ENCODE data around the gene HOXA13. TPM values are rescaled to one million over a fixed set of nuclear protein-coding genes. Genes with fewer than 3 reads are reported as not detected.

The HOXA13 gene
- total RNA-seq, 1 experiment from 2014 or later = not detected

DNA sequence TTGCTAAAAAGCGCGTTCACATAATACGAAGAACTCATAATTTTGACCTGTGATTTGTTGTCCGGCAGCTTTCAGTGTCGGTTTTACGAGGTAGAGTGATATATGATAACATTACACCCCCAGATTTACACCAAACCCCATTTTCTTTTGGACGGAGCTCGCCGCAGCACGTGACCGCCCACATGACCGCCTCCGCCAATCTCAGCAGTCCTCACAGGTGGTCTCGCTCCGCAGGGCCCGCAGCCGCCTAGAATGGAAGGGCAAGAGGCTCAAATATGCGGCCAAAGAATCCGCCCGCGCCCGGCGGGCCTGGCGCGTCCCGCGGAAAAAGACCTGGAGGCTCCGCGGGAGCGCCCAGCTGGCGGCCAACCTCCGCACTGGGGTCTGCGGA, 43.4 kb downstream of the HOXA13 start, which contains the start of gene HOXA7:
Gene HOXA7 (minus strand): TSS at position 168 of the 391 bp plus-strand sequence. CDS start 130 bp downstream, at position 38.
- Histone ChIP-seq H3K56ac (ENCODE audit: insufficient read length, low read depth, low read length) (no peak within 1 kb of the TSS), H2BK5ac (ENCODE audit: insufficient read length, low read length) (no peak within 1 kb of the TSS), H3K79me1 (ENCODE audit: insufficient read depth, low read depth, low read length, poor library complexity, severe bottlenecking) (no peaks in the 10 kb centered on the region), H3K18ac (ENCODE audit: insufficient read length, low read depth, low read length) (no peak within 1 kb of the TSS), H4K8ac (replicated peaks; ENCODE audit: insufficient read length, low read depth, low read length) (no peak within 1 kb of the TSS), H2BK15ac (ENCODE audit: low read depth, low read length) (no peak within 1 kb of the TSS), H3K4me2 (ENCODE audit: insufficient read depth, insufficient read length, low read length) (peak within 1 kb of the TSS; percentile 60), H3T11ph (ENCODE audit: low read length) (no peak within 1 kb of the TSS), H3K23me2 (ENCODE audit: insufficient read length, low read depth, low read length, poor library complexity, severe bottlenecking) (no peaks in the 10 kb centered on the region), H3K4ac (ENCODE audit: low read depth, low read length) (no peak within 1 kb of the TSS), H4K20me1 (ENCODE audit: control insufficient read depth, insufficient read depth, insufficient read length) (no peaks in the 10 kb centered on the region), H2BK12ac (ENCODE audit: insufficient read length, low read depth, low read length) (no peak within 1 kb of the TSS), H3K27me3 (ENCODE audit: insufficient read depth, low read length) (peaks cover 97% of the 10 kb centered on the region), H2BK120ac (ENCODE audit: low read depth, low read length, poor library complexity, severe bottlenecking) (no peak within 1 kb of the TSS), H4K5ac (ENCODE audit: insufficient read length, low read depth, low read length) (no peak within 1 kb of the TSS), H3K4me1 (ENCODE audit: insufficient read depth, low read length) (no peaks in the 10 kb centered on the region), H3K79me2 (ENCODE audit: insufficient read depth, low read length) (no peaks in the 10 kb centered on the region), H3K23ac (ENCODE audit: insufficient read length, low read depth, low read length) (no peak within 1 kb of the TSS), H3K27ac (ENCODE audit: insufficient read length, low read depth, low read length) (no peak within 1 kb of the TSS), H2AFZ (ENCODE audit: low read length) (peak within 1 kb of the TSS; percentile 66), H2BK20ac (ENCODE audit: low read depth, low read length, poor library complexity, severe bottlenecking) (no peak within 1 kb of the TSS), H2AK5ac (ENCODE audit: insufficient read length, low read length) (no peak within 1 kb of the TSS), H3K14ac (ENCODE audit: insufficient read depth, low read length) (no peak within 1 kb of the TSS), H3K9me3 (ENCODE audit: control insufficient read depth, low read depth, low read length) (no peaks in the 10 kb centered on the region), H4K91ac (ENCODE audit: insufficient read length, low read depth, low read length) (no peak within 1 kb of the TSS), H3K9ac (ENCODE audit: extremely low read depth, insufficient read length, low read length) (no peak within 1 kb of the TSS)
- no peak for TF ChIP-seq CTCF (conservative IDR thresholded peaks at IDR 0.05)
- H3K36me3 Mint-ChIP-seq (ENCODE audit: insufficient read depth in 1 of 3, low read depth in 3 of 3) = peaks cover 0 to 6% (median 0%) of the 10 kb centered on the region in 3 experiments; a peak in 3 of 7 replicates
- peak within 1 kb of the TSS; percentile 59 to 78 for H3K4me3 Mint-ChIP-seq
- no CpG with 5 or more reads among the region's 33 CpGs for WGBS (ENCODE audit: extremely low coverage, insufficient read length, low lambda C conversion rate)
- peaks cover 4 to 13% of the 10 kb centered on the region in 2 experiments for H3K4me1 Mint-ChIP-seq
- no peak within 1 kb of the TSS; a peak in 1 of 7 replicates for H3K27ac Mint-ChIP-seq
- peak; percentile 80 for DNase-seq
- peaks cover 16 to 26% of the 10 kb centered on the region in 2 experiments for H3K9me3 Mint-ChIP-seq
- peaks cover 99% of the 10 kb centered on the region for H3K27me3 Mint-ChIP-seq (ENCODE audit: low read depth)

Measured in H9 (cell line).